ENCODE measurements around the gene LRP1. TPM values are rescaled to one million over a fixed set of nuclear protein-coding genes. Genes with fewer than 3 reads are reported as not detected.
A peak's percentile ranks its signal among the peaks of the same experiment; 100 is the strongest.

The LRP1 gene
- total and polyA plus RNA-seq, 2 of the 4 experiments (the other 2 are of a cell fraction) = 73.1 to 142 TPM

DNA sequence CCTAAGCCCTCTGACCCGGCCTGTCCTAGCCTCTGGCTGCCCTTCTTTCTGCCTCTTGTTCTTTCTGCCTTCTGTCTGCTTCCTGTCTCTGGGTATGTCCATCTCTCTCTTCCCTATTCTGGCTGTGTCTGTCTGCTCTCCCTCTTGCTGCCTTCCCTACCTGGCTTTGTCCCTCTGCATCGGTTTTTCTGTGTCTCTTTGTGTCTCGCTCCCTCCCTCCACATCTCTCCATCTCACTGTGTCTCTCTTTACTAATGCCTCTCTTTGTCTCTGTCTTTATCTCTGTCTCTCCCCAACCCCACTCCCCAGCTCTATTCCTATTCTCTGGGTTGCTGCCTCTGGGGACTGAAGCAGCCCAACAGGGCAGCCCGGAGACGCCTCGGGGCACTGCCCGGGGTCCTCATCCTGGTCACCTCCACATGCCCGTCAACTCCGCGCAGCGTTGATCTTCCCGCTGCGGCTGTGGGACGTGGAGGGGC lies 111.3 kb downstream of the LRP1 start:
- Histone ChIP-seq H3K14ac (replicated peaks; ENCODE audit: low read depth, low read length) (peak overlapping the region; percentile 94), H3K36me3 (ENCODE audit: control insufficient read depth, insufficient read depth, low read length) (peaks cover 6% of the 10 kb centered on the region; the same call in 1 of the 2 replicates), H4K5ac (ENCODE audit: low read depth, low read length) (peak overlapping the region; percentile 62), H3K79me1 (ENCODE audit: low read depth in 1 of 2, low read length in 2 of 2) (peaks cover 0 to 10% of the 10 kb centered on the region in 2 experiments; a peak in 1 of 4 replicates), H3K4me3 (ENCODE audit: insufficient read depth, low read depth, low read length) (peak overlapping the region; percentile 55), H4K8ac (ENCODE audit: low read depth in 2 of 2, low read length in 2 of 2) (peak overlapping the region; percentile 94 to 95), H3K9me3 (ENCODE audit: control insufficient read depth, insufficient read depth, low read length) (no peaks in the 10 kb centered on the region), H2BK20ac (ENCODE audit: low read depth, low read length) (no peak overlapping the region), H3K9me1 (ENCODE audit: insufficient read depth, low read length) (peaks cover 7% of the 10 kb centered on the region; the same call in 1 of the 2 replicates), H3K23ac (ENCODE audit: low read depth, low read length) (peak overlapping the region; percentile 98), H3K4me2 (ENCODE audit: low read depth, low read length) (peak overlapping the region; percentile 92), H3K4ac (ENCODE audit: low read depth, low read length) (peak overlapping the region; percentile 98), H2BK15ac (ENCODE audit: low read depth, low read length) (peak overlapping the region; percentile 16; the same call in 1 of the 3 replicates), H4K20me1 (ENCODE audit: insufficient read depth, low read length) (peaks cover 39% of the 10 kb centered on the region; the same call in 1 of the 2 replicates), H3K9ac (ENCODE audit: low read depth, low read length) (peak overlapping the region; percentile 93), H3K27me3 (ENCODE audit: control insufficient read depth, insufficient read depth, low read length) (peaks cover 6% of the 10 kb centered on the region; the same call in 1 of the 2 replicates), H3K56ac (ENCODE audit: extremely low read depth, insufficient read depth, low read length) (peak overlapping the region; percentile 69), H3K27ac (ENCODE audit: insufficient read depth, low read length) (peak overlapping the region; percentile 73), H2AK9ac (replicated peaks; ENCODE audit: low read depth, low read length, poor library complexity) (peak overlapping the region; percentile 96), H3K18ac (ENCODE audit: low read depth, low read length) (peak overlapping the region; percentile 12), H2BK5ac (ENCODE audit: low read depth, low read length, poor library complexity, severe bottlenecking) (peak overlapping the region; percentile 22), H2AK5ac (ENCODE audit: low read depth, low read length) (peak overlapping the region; percentile 93), H3K4me1 (ENCODE audit: control insufficient read depth, insufficient read depth, low read length) (peaks cover 17% of the 10 kb centered on the region), H4K91ac (ENCODE audit: insufficient read depth, low read depth, low read length) (peak overlapping the region; percentile 94), H2AFZ (replicated peaks; ENCODE audit: low read length, poor library complexity) (peak overlapping the region; percentile 92), H2BK120ac (ENCODE audit: low read depth, low read length) (peak overlapping the region; percentile 63; the same call in 1 of the 2 replicates)
- no peak for TF ChIP-seq MAZ (IDR thresholded peaks at IDR 0.05; ENCODE audit: borderline replicate concordance, low read depth, low read length)
- TF ChIP-seq, protein P1, sequence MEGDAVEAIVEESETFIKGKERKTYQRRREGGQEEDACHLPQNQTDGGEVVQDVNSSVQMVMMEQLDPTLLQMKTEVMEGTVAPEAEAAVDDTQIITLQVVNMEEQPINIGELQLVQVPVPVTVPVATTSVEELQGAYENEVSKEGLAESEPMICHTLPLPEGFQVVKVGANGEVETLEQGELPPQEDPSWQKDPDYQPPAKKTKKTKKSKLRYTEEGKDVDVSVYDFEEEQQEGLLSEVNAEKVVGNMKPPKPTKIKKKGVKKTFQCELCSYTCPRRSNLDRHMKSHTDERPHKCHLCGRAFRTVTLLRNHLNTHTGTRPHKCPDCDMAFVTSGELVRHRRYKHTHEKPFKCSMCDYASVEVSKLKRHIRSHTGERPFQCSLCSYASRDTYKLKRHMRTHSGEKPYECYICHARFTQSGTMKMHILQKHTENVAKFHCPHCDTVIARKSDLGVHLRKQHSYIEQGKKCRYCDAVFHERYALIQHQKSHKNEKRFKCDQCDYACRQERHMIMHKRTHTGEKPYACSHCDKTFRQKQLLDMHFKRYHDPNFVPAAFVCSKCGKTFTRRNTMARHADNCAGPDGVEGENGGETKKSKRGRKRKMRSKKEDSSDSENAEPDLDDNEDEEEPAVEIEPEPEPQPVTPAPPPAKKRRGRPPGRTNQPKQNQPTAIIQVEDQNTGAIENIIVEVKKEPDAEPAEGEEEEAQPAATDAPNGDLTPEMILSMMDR (conservative IDR thresholded peaks at IDR 0.05; ENCODE audit: low read depth, low read length) = no peak
- TF ChIP-seq RAD21 (IDR thresholded peaks at IDR 0.05; ENCODE audit: low read length) = no peak
- no peak for TF ChIP-seq MXI1 (IDR thresholded peaks at IDR 0.05; ENCODE audit: borderline replicate concordance, low read depth, low read length)
- TF ChIP-seq MAFK (IDR thresholded peaks at IDR 0.05; ENCODE audit: low read depth, low read length) = no peak
- no peak for TF ChIP-seq SMC3 (IDR thresholded peaks at IDR 0.05; ENCODE audit: low read depth, low read length)
- TF ChIP-seq NFE2L2 (IDR thresholded peaks at IDR 0.05; ENCODE audit: low read depth, low read length) = no peak
- no peak for TF ChIP-seq FOS (IDR thresholded peaks at IDR 0.05; ENCODE audit: low read depth, low read length)
- no peak for TF ChIP-seq RCOR1 (IDR thresholded peaks at IDR 0.05; ENCODE audit: insufficient replicate concordance, low read length)
- no peak for TF ChIP-seq ELK1 (IDR thresholded peaks at IDR 0.05; ENCODE audit: borderline replicate concordance, low read depth, low read length)
- TF ChIP-seq BHLHE40 (IDR thresholded peaks at IDR 0.05; ENCODE audit: low read depth, low read length) = no peak
- no peak for TF ChIP-seq USF2 (IDR thresholded peaks at IDR 0.05; ENCODE audit: low read depth, low read length)
- TF ChIP-seq CEBPB (IDR thresholded peaks at IDR 0.05; ENCODE audit: low read depth, low read length) = no peak
- TF ChIP-seq CHD1 (IDR thresholded peaks at IDR 0.05; ENCODE audit: low read depth, low read length) = no peak
- TF ChIP-seq POLR2A (IDR thresholded peaks at IDR 0.05; ENCODE audit: low read depth, low read length) = no peak
- POLR2A ChIA-PET (ENCODE audit: unreplicated experiment) = interaction anchor here (0.5 to 1.9 kb wide), 4 partner anchors 10 to 377 kb away, joined by 3 to 8 read pairs (median 6); partner anchors contain the start of genes INHBE and SHMT2
- in situ Hi-C loops (cut with MboI; ENCODE audit: low sequenced_read_pairs) = no loop called here
- no peak for DNase-seq
- TSS peak; percentile 36 for BruUV-seq (replicated peaks)
- intact Hi-C loops (cut with micrococcal nuclease) = loop anchor here (1.0 to 5.0 kb wide), 3 partner anchors 26 to 172 kb away; partner anchors contain the start of gene STAT6
- 5% methylated on average over 9 of the region's 14 CpGs; no CpG with 5 or more reads in 1 of the 2 experiments for WGBS, 2 experiments (ENCODE audit: extremely low coverage in 2 of 2, insufficient read length in 1 of 2)
- CTCF ChIA-PET = interaction anchor here (0.6 to 5.8 kb wide), 6 partner anchors 10 to 214 kb away, joined by 3 to 47 read pairs (median 4); partner anchors contain the start of gene SHMT2
- dilution Hi-C loops (cut with HindIII; ENCODE audit: low sequenced_read_pairs, unreplicated experiment) = no loop called here
- ATAC-seq (ENCODE audit: low read depth) = peak; percentile 2

All from IMR-90 (cell line).